Gastrocnemius medialis (tissue), 4 donors: Measurements from ENCODE around the gene SLCO1A2. TPM values are rescaled to one million over a fixed set of nuclear protein-coding genes. Genes with fewer than 3 reads are reported as not detected.
"Not testable (repeated sequence)": the region's sequence is repeated elsewhere in the genome, so short reads cannot be mapped to it uniquely, and the experiment has no call there.

Source experiments
- ATAC-seq, 2 donors: fragments of 150-250 bp; one replicate each; pipeline ENCODE4 v1.9.1; 2016
- DNase-seq, 2 donors: peaks; one replicate each; pipeline ENCODE4 v3.0.0-alpha.2; 2019
- H3K27ac ChIP-seq, 4 donors: fragments of 200-600 bp; sonication (generic); 1 replicate in 1 of 4; 2 replicates in 3 of 4; pipeline ENCODE4 v1.5.1; 2016 to 2018; ENCODE audit warnings: mild to moderate bottlenecking in 2 of 4, moderate library complexity in 1 of 4
- H3K27me3 ChIP-seq, 3 donors: fragments of 200-600 bp; sonication (generic) in 2 of 3; 1 replicate in 1 of 3; 2 replicates in 2 of 3; pipeline versions ENCODE4 v1.5.1 to v1.6.0; 2016 to 2019; ENCODE audit warnings: mild to moderate bottlenecking in 1 of 3, moderate library complexity in 1 of 3
- H3K36me3 ChIP-seq, 2 donors: fragments of 200-600 bp; sonication (generic) in 1 of 2; one replicate each; pipeline ENCODE4 v1.5.1; 2017 to 2018
- H3K4me1 ChIP-seq, 2 donors: fragments of 200-600 bp; sonication (generic) in 1 of 2; one replicate each; pipeline ENCODE4 v1.5.1; 2016 to 2017; ENCODE audit warnings: mild to moderate bottlenecking in 2 of 2
- H3K4me3 ChIP-seq, 4 donors: fragments of 200-600 bp; sonication (generic) in 3 of 4; 1 replicate in 1 of 4; 2 replicates in 3 of 4; pipeline ENCODE4 v1.5.1; 2016 to 2019; ENCODE audit warnings: mild to moderate bottlenecking in 2 of 4
- H3K9me3 ChIP-seq, 3 donors: fragments of 200-600 bp; sonication (generic) in 2 of 3; 1 replicate in 1 of 3; 2 replicates in 2 of 3; pipeline ENCODE4 v1.5.1; 2016 to 2019
- CTCF ChIP-seq, 5 experiments: fragments of 450-650 bp in 3 of 5; fragments of 200-600 bp in 2 of 5; sonication (generic) in 2 of 5; IDR thresholded peaks in 4 of 5; conservative IDR thresholded peaks in 1 of 5; 1 replicate in 4 of 5; 2 replicates in 1 of 5; pipeline ENCODE4 v1.5.1; 2016 to 2019; ENCODE audit warnings: antibody characterized with exemption in 5 of 5, mild to moderate bottlenecking in 3 of 5, moderate library complexity in 3 of 5
- POLR2A ChIP-seq, 2 donors: fragments of 450-650 bp; IDR thresholded peaks; one replicate each; pipeline ENCODE4 v1.6.1; 2017; ENCODE audit warnings: antibody characterized with exemption in 2 of 2, mild to moderate bottlenecking in 2 of 2, moderate library complexity in 2 of 2
- in situ Hi-C, 4 donors: fragments of 200-750 bp; cut with MboI; loops; one replicate each; pipeline versions ENCODE4 v1.15.0 to v1.8.0; 2017; ENCODE audit warnings: low sequenced_read_pairs in 4 of 4
- intact Hi-C: fragments of 100-400 bp; cut with DNase I; formaldehyde crosslinking; loops from one replicate; pipeline ENCODE4 v1.15.1; 2023; ENCODE audit warnings: low total_unique reads
- total RNA-seq, 4 donors: library from RNA; depleted of rRNA; stranded (reverse); fragments of >200 nt; gene quantifications; one replicate each; pipeline versions ENCODE4 v1.1.0 to v1.2.3, GENCODE V29; 2016

SLCO1A2 gene
- total RNA-seq, 4 donors from 2014 or later, result not detected

- no peak for DNase-seq
- in situ Hi-C loops, result no loop called here
Measured at GRCh38 chr12:21370845-21371449, 36.2 kb upstream of the SLCO1A2 start.

GRCh38 chr12:21369141-21369980, 34.6 kb upstream of the SLCO1A2 start:
- intact Hi-C loops, result no loop called here
- Histone ChIP-seq H3K27ac (no peak overlapping the region), H3K9me3 (no peaks in the 10 kb centered on the region), H3K27me3 (no peaks in the 10 kb centered on the region), H3K4me3 (no peak overlapping the region), H3K4me1 (no peaks in the 10 kb centered on the region), H3K36me3 (no peaks in the 10 kb centered on the region)
- DNase-seq, result no peak
- TF ChIP-seq CTCF (IDR thresholded peaks at IDR 0.05 in 4 of 5, conservative IDR thresholded peaks at IDR 0.05 in 1 of 5), result no peak
- no peak for TF ChIP-seq POLR2A (IDR thresholded peaks at IDR 0.05)
- ATAC-seq, result no peak
- in situ Hi-C loops, result no loop called here

More at GRCh38 chr12:21370845-21371449, 36.2 kb upstream of the SLCO1A2 start:
- H3K4me1 ChIP-seq, result no peaks in the 10 kb centered on the region
- H3K36me3 ChIP-seq, result no peaks in the 10 kb centered on the region
- H3K27ac ChIP-seq, result no peak overlapping the region
- H3K4me3 ChIP-seq, result no peak overlapping the region
- TF ChIP-seq CTCF (IDR thresholded peaks at IDR 0.05 in 4 of 5, conservative IDR thresholded peaks at IDR 0.05 in 1 of 5), result no peak
- TF ChIP-seq POLR2A (IDR thresholded peaks at IDR 0.05), result no peak
- H3K9me3 ChIP-seq, result no peaks in the 10 kb centered on the region
- intact Hi-C loops, result no loop called here
- no peaks in the 10 kb centered on the region for H3K27me3 ChIP-seq
- ATAC-seq, result no peak

- DNase-seq, H3K36me3 ChIP-seq, H3K4me1 ChIP-seq, in situ Hi-C loops, intact Hi-C loops, H3K27ac ChIP-seq, H3K4me3 ChIP-seq, ATAC-seq, H3K9me3 ChIP-seq, H3K27me3 ChIP-seq: not testable (repeated sequence)
Measured at GRCh38 chr12:21360632-21361031, 25.9 kb upstream of the SLCO1A2 start.

GRCh38 chr12:21354641-21355040, 19.9 kb upstream of the SLCO1A2 start:
- DNase-seq (no peak), ATAC-seq (no peak)
- in situ Hi-C loops (no loop called here), intact Hi-C loops (no loop called here)
- Histone ChIP-seq H3K36me3 (no peaks in the 10 kb centered on the region), H3K4me1 (no peaks in the 10 kb centered on the region), H3K27ac (no peak overlapping the region), H3K27me3 (no peaks in the 10 kb centered on the region), H3K9me3 (no peaks in the 10 kb centered on the region), H3K4me3 (no peak overlapping the region)
- TF ChIP-seq POLR2A (IDR thresholded peaks at IDR 0.05) (no peak), CTCF (IDR thresholded peaks at IDR 0.05 in 4 of 5, conservative IDR thresholded peaks at IDR 0.05 in 1 of 5) (no peak)

GRCh38 chr12:21353948-21354347, 19.2 kb upstream of the SLCO1A2 start:
- ATAC-seq (no peak), DNase-seq (no peak)
- intact Hi-C loops, result no loop called here
- Histone ChIP-seq H3K36me3 (no peaks in the 10 kb centered on the region), H3K4me3 (no peak overlapping the region), H3K27ac (no peak overlapping the region), H3K27me3 (no peaks in the 10 kb centered on the region), H3K4me1 (no peaks in the 10 kb centered on the region), H3K9me3 (no peaks in the 10 kb centered on the region)
- TF ChIP-seq POLR2A (IDR thresholded peaks at IDR 0.05), result no peak
- TF ChIP-seq CTCF (IDR thresholded peaks at IDR 0.05 in 4 of 5, conservative IDR thresholded peaks at IDR 0.05 in 1 of 5), result no peak
- in situ Hi-C loops, result no loop called here
